Epithelial cell of prostate (primary cell): ENCODE data around the gene ASB18.
"Not testable (repeated sequence)": the region's sequence is repeated elsewhere in the genome, so short reads cannot be mapped to it uniquely, and the experiment has no call there.

Experiments used
- DNase-seq: peaks from one replicate; pipeline ENCODE4 v3.0.0-alpha.2; 2011; ENCODE audit warnings: low read depth, low spot score
- H3K27ac ChIP-seq: fragments of 450-650 bp; 2 replicates; pipeline ENCODE4 v1.5.1; 2017; ENCODE audit warnings: mild to moderate bottlenecking

Gene ASB18

GRCh38 chr2:236264256-236264655, at the start of gene ASB18:
TSS of gene ASB18 (minus strand) at chr2:236264406. CDS start at chr2:236264345, 61 bp downstream.
- DNase-seq: no peak
- no peak within 1 kb of the TSS for H3K27ac ChIP-seq

- H3K27ac ChIP-seq: no peak overlapping the region
- no peak for DNase-seq
Observed at GRCh38 chr2:236311286-236311685, 47.1 kb upstream of the ASB18 start.

GRCh38 chr2:236309669-236310029, 45.4 kb upstream of the ASB18 start:
- no peak for DNase-seq
- H3K27ac ChIP-seq: no peak overlapping the region

GRCh38 chr2:236308855-236309668, 44.9 kb upstream of the ASB18 start:
- DNase-seq: no peak
- H3K27ac ChIP-seq: no peak overlapping the region

GRCh38 chr2:236307641-236308040, 43.4 kb upstream of the ASB18 start:
- H3K27ac ChIP-seq: no peak overlapping the region
- no peak for DNase-seq

GRCh38 chr2:236306825-236307540, 42.8 kb upstream of the ASB18 start:
- no peak for DNase-seq
- H3K27ac ChIP-seq: no peak overlapping the region

GRCh38 chr2:236305964-236306605, 41.9 kb upstream of the ASB18 start:
- H3K27ac ChIP-seq: no peak overlapping the region

GRCh38 chr2:236305531-236305930, 41.3 kb upstream of the ASB18 start:
- no peak for DNase-seq
- H3K27ac ChIP-seq: no peak overlapping the region

More at GRCh38 chr2:236305964-236306605, 41.9 kb upstream of the ASB18 start:
- DNase-seq: no peak

GRCh38 chr2:236303935-236304334, 39.7 kb upstream of the ASB18 start:
- DNase-seq: no peak
- H3K27ac ChIP-seq: no peak overlapping the region

- H3K27ac ChIP-seq: no peak overlapping the region
- no peak for DNase-seq
Observed at GRCh38 chr2:236302555-236302954, 38.3 kb upstream of the ASB18 start.

GRCh38 chr2:236298924-236299475, 34.8 kb upstream of the ASB18 start:
- H3K27ac ChIP-seq: no peak overlapping the region
- DNase-seq: no peak

GRCh38 chr2:236295481-236295880, 31.3 kb upstream of the ASB18 start:
- DNase-seq: no peak
- no peak overlapping the region for H3K27ac ChIP-seq

GRCh38 chr2:236294647-236295046, 30.4 kb upstream of the ASB18 start:
- no peak overlapping the region for H3K27ac ChIP-seq
- DNase-seq: no peak

GRCh38 chr2:236293241-236293810, 29.1 kb upstream of the ASB18 start:
- no peak for DNase-seq
- no peak overlapping the region for H3K27ac ChIP-seq

- DNase-seq: no peak
- no peak overlapping the region for H3K27ac ChIP-seq
Observed at GRCh38 chr2:236291911-236292310, 27.7 kb upstream of the ASB18 start.

- H3K27ac ChIP-seq: no peak overlapping the region
- no peak for DNase-seq
Observed at GRCh38 chr2:236291476-236291875, 27.3 kb upstream of the ASB18 start.

GRCh38 chr2:236290742-236291425, 26.7 kb upstream of the ASB18 start:
- H3K27ac ChIP-seq: no peak overlapping the region
- no peak for DNase-seq

- DNase-seq: no peak
- no peak overlapping the region for H3K27ac ChIP-seq
Observed at GRCh38 chr2:236289766-236290462, 25.7 kb upstream of the ASB18 start.

- not testable (repeated sequence) for DNase-seq, H3K27ac ChIP-seq
Observed at GRCh38 chr2:236288373-236288772, 24.2 kb upstream of the ASB18 start.
